ENCODE data around the gene TESK2.

DNA sequence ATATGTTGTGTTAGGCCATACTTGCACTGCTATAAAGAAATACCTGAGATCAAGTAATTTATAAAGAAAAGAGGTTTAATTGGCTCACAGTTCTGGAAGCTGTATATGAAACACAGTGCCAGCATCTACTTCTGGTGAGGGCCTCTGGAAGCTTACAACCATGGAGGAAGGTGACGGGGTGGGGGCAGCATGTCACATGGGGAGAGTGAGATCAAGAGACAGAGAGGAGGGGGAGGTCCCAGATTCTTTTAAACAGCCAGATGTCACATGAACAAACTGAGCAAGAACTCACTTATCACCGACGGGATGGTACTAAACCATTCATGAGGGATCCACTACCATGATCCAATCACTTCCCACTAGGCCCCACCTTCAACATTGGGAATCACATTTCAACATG is 42.6 kb downstream of the TESK2 start:
- TF ChIP-seq, protein P1, sequence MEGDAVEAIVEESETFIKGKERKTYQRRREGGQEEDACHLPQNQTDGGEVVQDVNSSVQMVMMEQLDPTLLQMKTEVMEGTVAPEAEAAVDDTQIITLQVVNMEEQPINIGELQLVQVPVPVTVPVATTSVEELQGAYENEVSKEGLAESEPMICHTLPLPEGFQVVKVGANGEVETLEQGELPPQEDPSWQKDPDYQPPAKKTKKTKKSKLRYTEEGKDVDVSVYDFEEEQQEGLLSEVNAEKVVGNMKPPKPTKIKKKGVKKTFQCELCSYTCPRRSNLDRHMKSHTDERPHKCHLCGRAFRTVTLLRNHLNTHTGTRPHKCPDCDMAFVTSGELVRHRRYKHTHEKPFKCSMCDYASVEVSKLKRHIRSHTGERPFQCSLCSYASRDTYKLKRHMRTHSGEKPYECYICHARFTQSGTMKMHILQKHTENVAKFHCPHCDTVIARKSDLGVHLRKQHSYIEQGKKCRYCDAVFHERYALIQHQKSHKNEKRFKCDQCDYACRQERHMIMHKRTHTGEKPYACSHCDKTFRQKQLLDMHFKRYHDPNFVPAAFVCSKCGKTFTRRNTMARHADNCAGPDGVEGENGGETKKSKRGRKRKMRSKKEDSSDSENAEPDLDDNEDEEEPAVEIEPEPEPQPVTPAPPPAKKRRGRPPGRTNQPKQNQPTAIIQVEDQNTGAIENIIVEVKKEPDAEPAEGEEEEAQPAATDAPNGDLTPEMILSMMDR (IDR thresholded peaks at IDR 0.05): no peak
- TF ChIP-seq POLR2A (IDR thresholded peaks at IDR 0.05): no peak

Data from right lobe of liver (tissue), 4 donors.